GM23338 (cell line): ENCODE measurements around the gene USP10. TPM values are rescaled to one million over a fixed set of nuclear protein-coding genes. Genes with fewer than 3 reads are reported as not detected.
A peak's percentile ranks its signal among the peaks of the same experiment; 100 is the strongest.

Experiments used
- ATAC-seq: fragments of 200-7000 bp; cut with Tn5 transposase; 3 replicates; pipeline ENCODE4 v1.9.1; 2020
- DNase-seq: peaks from one replicate; pipeline ENCODE4 v3.0.0-alpha.2; 2015; ENCODE audit warnings: low spot score
- H2AFZ ChIP-seq: fragments of 200-600 bp; sonication (generic); 2 replicates; pipeline ENCODE4 v1.8.0; 2016; ENCODE audit warnings: antibody characterized with exemption, mild to moderate bottlenecking, moderate library complexity
- H3F3A ChIP-seq: fragments of 200-600 bp; sonication (generic); replicated peaks from 2 replicates; pipeline ENCODE4 v1.8.0; 2017; ENCODE audit warnings: antibody characterized with exemption, mixed run types, low read depth
- H3K27ac ChIP-seq: fragments of 200-600 bp; sonication (generic); 2 replicates; pipeline ENCODE4 v1.6.1; 2016; ENCODE audit warnings: low read depth
- H3K27me3 ChIP-seq: fragments of 200-600 bp; sonication (generic); 2 replicates; pipeline ENCODE4 v1.8.0; 2016; ENCODE audit warnings: mild to moderate bottlenecking, mixed run types, moderate library complexity; ENCODE audit not compliant: insufficient read depth
- H3K36me3 ChIP-seq: fragments of 200-600 bp; sonication (generic); 2 replicates; pipeline ENCODE4 v1.8.0; 2016; ENCODE audit warnings: mild to moderate bottlenecking; ENCODE audit not compliant: insufficient read depth
- H3K4me1 ChIP-seq: fragments of 200-600 bp; sonication (generic); 2 replicates; pipeline ENCODE4 v1.8.0; 2016; ENCODE audit warnings: mild to moderate bottlenecking, moderate library complexity; ENCODE audit not compliant: insufficient read depth
- H3K4me2 ChIP-seq: fragments of 200-600 bp; sonication (generic); 2 replicates; pipeline ENCODE4 v1.7.1; 2017; ENCODE audit warnings: mixed run types
- H3K4me3 ChIP-seq: fragments of 200-600 bp; sonication (generic); 2 replicates; pipeline ENCODE4 v1.6.1; 2016; ENCODE audit warnings: mixed run types
- H3K79me2 ChIP-seq: fragments of 200-600 bp; sonication (generic); replicated peaks from 2 replicates; pipeline ENCODE4 v1.8.0; 2017; ENCODE audit warnings: mild to moderate bottlenecking; ENCODE audit not compliant: insufficient read depth
- H3K9me2 ChIP-seq: fragments of 200-600 bp; sonication (generic); 2 replicates; pipeline ENCODE4 v1.8.0; 2017; ENCODE audit not compliant: insufficient read depth
- H4K20me1 ChIP-seq: fragments of 200-600 bp; sonication (generic); replicated peaks from 2 replicates; pipeline ENCODE4 v1.8.0; 2017; ENCODE audit warnings: mild to moderate bottlenecking; ENCODE audit not compliant: insufficient read depth
- H3K27ac Mint-ChIP-seq: 2 replicates; pipeline ENCODE4 v1.8.0; 2020; ENCODE audit warnings: inconsistent platforms, mild to moderate bottlenecking, moderate library complexity, mixed read lengths
- H3K27me3 Mint-ChIP-seq: 3 replicates; pipeline ENCODE4 v1.8.0; 2022; ENCODE audit warnings: low read depth, mild to moderate bottlenecking, moderate library complexity, mixed read lengths, inconsistent platforms; ENCODE audit not compliant: insufficient read depth, poor library complexity
- H3K36me3 Mint-ChIP-seq: 3 replicates; pipeline ENCODE4 v1.8.0; 2021; ENCODE audit warnings: low read depth, mild to moderate bottlenecking, inconsistent platforms, moderate library complexity, mixed read lengths
- H3K4me1 Mint-ChIP-seq: 3 replicates; pipeline ENCODE4 v1.8.0; 2020; ENCODE audit warnings: mild to moderate bottlenecking, inconsistent platforms, mixed read lengths
- H3K4me3 Mint-ChIP-seq: 3 replicates; pipeline ENCODE4 v1.8.0; 2021; ENCODE audit warnings: moderate library complexity, mild to moderate bottlenecking, inconsistent platforms, mixed read lengths
- H3K9me3 Mint-ChIP-seq: 3 replicates; pipeline ENCODE4 v1.8.0; 2020; ENCODE audit warnings: moderate library complexity, mild to moderate bottlenecking, inconsistent platforms, mixed read lengths
- CREB1 ChIP-seq: fragments of 250-450 bp; sonication (Bioruptor Pico); IDR thresholded peaks from 2 replicates; pipeline ENCODE4 v1.5.0; 2020; ENCODE audit warnings: low read depth, mild to moderate bottlenecking, moderate library complexity
- EZH2 ChIP-seq: fragments of 200-600 bp; sonication (generic); IDR thresholded peaks from one replicate; pipeline ENCODE4 v1.8.0; 2017; ENCODE audit warnings: antibody characterized with exemption, mild to moderate bottlenecking, low read depth; ENCODE audit not compliant: unreplicated experiment
- EZH2phosphoT487 ChIP-seq: fragments of 200-600 bp; sonication (generic); IDR thresholded peaks from one replicate; pipeline ENCODE4 v1.8.1; 2018; ENCODE audit warnings: antibody characterized with exemption; ENCODE audit not compliant: unreplicated experiment
- NANOG ChIP-seq: IDR thresholded peaks from 2 replicates; pipeline ENCODE4 v1.6.1; 2016; ENCODE audit warnings: antibody characterized with exemption, borderline replicate concordance
- POLR2AphosphoS5 ChIP-seq: IDR thresholded peaks from 2 replicates; pipeline ENCODE4 v1.6.1; 2016; ENCODE audit warnings: antibody characterized with exemption, low read depth
- REST ChIP-seq: IDR thresholded peaks from one replicate; pipeline ENCODE4 v1.6.1; 2018; ENCODE audit warnings: antibody characterized with exemption; ENCODE audit not compliant: unreplicated experiment
- ZNF114 ChIP-seq: fragments of 250-450 bp; sonication (Bioruptor Pico); IDR thresholded peaks from 2 replicates; pipeline ENCODE4 v1.5.0; 2020; ENCODE audit warnings: mild to moderate bottlenecking, moderate library complexity
- ZNF462 ChIP-seq: fragments of 250-450 bp; sonication (Bioruptor Pico); IDR thresholded peaks from 2 replicates; pipeline ENCODE4 v1.5.0; 2020; ENCODE audit warnings: mild to moderate bottlenecking, moderate library complexity
- polyA plus RNA-seq: library from polyadenylated mRNA; unstranded; fragments of >200 nt; fragmentation: Nextera tagmentation; extraction: Ambion mirVana; gene quantifications from 2 replicates; pipeline ENCODE4 v1.2.1, GENCODE V29; 2016
- total RNA-seq: library from RNA; depleted of rRNA; stranded (reverse); fragments of >200 nt; shearing (Covaris generic); gene quantifications from 2 replicates; pipeline ENCODE4 v1.2.3, GENCODE V29; 2014

The USP10 gene
- total and polyA plus RNA-seq, 2 experiments from 2014 or later, result 158 to 194 TPM

GRCh38 chr16:84766978-84767773 lies 67.4 kb downstream of the USP10 start:
- no peaks in the 10 kb centered on the region for H3K4me1 Mint-ChIP-seq
- no peaks in the 10 kb centered on the region; the same call in 1 of the 2 replicates for H3K27me3 ChIP-seq
- H4K20me1 ChIP-seq, result peaks cover 40% of the 10 kb centered on the region
- H3K4me2 ChIP-seq, result no peak overlapping the region
- no peak overlapping the region for H2AFZ ChIP-seq
- DNase-seq (no peak), ATAC-seq (no peak)
- H3K9me3 Mint-ChIP-seq, result no peaks in the 10 kb centered on the region
- TF ChIP-seq EZH2phosphoT487 (no peak), CREB1 (no peak), ZNF114 (CRISPR knock-in tag) (no peak), EZH2 (no peak), NANOG (no peak), REST (no peak), POLR2AphosphoS5 (no peak), ZNF462 (CRISPR knock-in tag) (no peak)
- H3K4me1 ChIP-seq, result no peaks in the 10 kb centered on the region
- H3K79me2 ChIP-seq, result peaks cover 66% of the 10 kb centered on the region
- peaks cover 4% of the 10 kb centered on the region for H3K27me3 Mint-ChIP-seq
- H3K4me3 Mint-ChIP-seq, result no peak overlapping the region
- no peak overlapping the region for H3K27ac Mint-ChIP-seq
- H3K36me3 Mint-ChIP-seq, result peaks cover 92% of the 10 kb centered on the region
- H3K36me3 ChIP-seq, result peaks cover 66% of the 10 kb centered on the region
- 0 out of 2 replicates have a peak, but pooled peaks cover 10% of the 10 kb centered on the region for H3F3A ChIP-seq
- H3K9me2 ChIP-seq, result no peaks in the 10 kb centered on the region
- H3K4me3 ChIP-seq, result no peak overlapping the region
- H3K27ac ChIP-seq, result 0 out of 2 replicates have a peak overlapping the region, but pooled peaks have one; percentile 27
